SK-MEL-5 (cell line): Measurements from ENCODE around the gene ZNF512B. TPM values are rescaled to one million over a fixed set of nuclear protein-coding genes. Genes with fewer than 3 reads are reported as not detected.
A peak's percentile ranks its signal among the peaks of the same experiment; 100 is the strongest.
"Not testable (repeated sequence)": the region's sequence is repeated elsewhere in the genome, so short reads cannot be mapped to it uniquely, and the experiment has no call there.

Experiments
- DNase-seq: peaks from one replicate; pipeline ENCODE4 v3.0.0-alpha.2; 2016; ENCODE audit warnings: low read depth, low spot score
- in situ Hi-C: cut with HindIII; loops from 2 replicates; pipeline ENCODE4 v1.10.0; 2016; ENCODE audit warnings: low sequenced_read_pairs, high pct_unique_total_duplicates, low pct_unique_long_range_greater_than_20kb
- total RNA-seq: library from RNA; depleted of rRNA; stranded (reverse); fragments of >200 nt; shearing (Covaris generic); gene quantifications from 2 replicates; pipeline ENCODE4 v1.2.3, GENCODE V29; 2014

ZNF512B gene
- total RNA-seq, 1 experiment from 2014 or later, result 8.9 TPM

DNA sequence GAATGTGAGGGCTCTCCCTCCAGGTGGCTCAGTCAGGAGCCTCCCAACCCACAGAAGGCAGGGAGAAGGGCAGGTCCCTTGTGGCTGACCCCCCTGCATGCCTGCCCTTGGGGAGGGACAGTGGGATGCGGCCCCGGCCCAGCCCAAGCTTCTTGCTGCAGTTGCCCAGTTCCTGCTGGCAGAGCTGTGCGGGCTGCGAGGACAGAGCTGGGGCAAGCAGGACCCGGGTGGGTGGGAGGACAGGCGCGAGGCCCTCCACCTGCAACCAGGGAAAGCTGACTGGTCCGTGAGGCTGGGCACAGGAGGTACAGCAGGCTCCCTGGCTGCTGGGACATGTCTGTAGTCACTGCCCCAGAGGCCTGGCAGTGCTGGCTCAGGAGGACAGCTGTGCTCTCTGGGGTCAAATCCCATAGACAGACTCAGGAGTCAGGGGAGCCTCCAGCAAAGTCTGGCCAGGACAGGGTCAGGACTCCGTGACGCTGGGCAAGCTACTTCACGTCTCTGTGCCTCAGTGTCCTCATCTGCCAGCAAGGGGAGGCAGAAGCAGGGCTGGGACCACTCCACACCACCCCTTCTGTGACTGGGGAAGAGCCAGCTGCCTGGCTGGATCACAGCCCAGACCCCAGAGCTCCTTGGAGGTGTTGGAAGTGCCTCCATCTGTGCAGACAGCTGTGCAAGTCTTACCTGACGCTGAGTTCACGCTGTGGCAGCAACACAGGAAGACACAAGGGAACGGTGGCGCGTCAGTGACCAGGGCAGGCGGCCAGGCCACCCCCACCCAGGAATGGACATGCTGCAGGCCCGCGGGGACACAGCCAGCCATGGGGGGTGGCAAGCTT is 26.5 kb downstream of the ZNF512B start:
- in situ Hi-C loops, result no loop called here
- no peak for DNase-seq

DNA sequence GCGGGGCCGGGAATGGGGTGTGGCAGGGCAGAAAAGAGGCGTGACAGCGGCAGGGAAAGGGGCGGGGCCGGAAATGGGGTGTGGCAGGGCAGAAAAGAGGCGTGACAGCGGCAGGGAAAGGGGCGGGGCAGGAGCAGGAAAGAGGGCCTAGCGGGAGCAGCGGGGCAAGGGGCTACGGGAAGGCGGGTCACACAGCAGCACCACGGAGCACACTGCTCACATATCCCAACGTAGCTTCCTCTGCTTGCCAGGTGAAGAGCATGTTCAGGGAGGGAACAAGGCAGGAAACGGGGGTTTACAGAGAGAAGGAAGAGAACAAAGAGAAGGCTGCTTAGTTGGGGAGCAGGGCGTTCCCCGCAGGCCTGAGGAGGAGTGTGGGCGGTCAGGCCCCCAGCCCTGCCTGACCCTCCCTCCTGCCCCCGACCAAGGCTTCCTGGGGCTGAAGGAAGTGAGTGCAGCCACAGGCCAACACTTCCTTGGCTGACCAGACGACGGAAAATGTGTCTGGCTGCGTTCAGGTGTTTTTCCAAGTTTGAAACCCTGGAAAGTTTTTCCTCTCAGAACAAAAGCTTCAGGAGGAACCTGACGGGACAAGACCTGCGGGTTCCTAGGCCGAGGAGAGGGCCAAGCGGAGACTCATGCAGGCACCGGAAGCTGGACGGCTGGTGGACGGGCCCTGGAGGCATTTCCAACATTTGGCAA is 27.3 kb downstream of the ZNF512B start:
- DNase-seq, result peak; percentile 29
- in situ Hi-C loops, result no loop called here

DNA sequence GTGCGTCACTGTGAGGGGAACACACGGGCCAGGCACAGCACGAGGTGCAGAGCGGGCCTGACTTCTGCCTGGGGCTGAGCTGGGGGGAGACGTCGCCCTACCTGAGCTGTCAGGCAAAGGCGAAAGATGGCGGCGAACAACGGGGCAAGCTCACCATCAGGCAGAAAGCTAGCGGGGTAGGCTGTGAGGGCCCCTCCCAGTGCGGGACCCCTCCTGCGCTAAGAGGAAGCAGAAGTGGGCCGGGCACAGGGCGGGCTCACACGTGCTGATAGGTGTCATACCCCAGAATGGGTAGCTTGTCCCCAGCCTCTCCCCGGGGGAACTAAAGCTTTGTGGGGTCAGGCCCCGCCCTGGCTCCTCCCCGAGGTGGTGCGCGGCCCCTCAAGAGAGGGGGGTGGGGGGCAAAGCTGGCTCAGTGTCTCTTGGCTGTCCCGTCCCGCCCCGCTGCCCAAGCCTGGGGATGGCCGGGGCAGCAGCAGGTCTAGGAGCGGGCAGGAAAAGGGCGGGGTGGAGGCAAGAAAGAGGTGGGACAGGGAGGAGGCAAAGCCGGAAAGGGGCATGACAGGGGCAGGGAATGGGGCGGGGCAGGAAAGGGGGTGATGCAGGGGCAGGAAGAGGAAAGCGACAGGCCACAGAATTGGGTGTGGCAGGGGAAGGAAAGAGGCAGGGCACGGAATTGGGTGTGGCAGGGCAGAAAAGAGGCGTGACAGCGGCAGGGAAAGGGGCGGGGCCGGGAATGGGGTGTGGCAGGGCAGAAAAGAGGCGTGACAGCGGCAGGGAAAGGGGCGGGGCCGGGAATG is 28.2 kb downstream of the ZNF512B start:
- in situ Hi-C loops, result no loop called here
- DNase-seq, result no peak

DNA sequence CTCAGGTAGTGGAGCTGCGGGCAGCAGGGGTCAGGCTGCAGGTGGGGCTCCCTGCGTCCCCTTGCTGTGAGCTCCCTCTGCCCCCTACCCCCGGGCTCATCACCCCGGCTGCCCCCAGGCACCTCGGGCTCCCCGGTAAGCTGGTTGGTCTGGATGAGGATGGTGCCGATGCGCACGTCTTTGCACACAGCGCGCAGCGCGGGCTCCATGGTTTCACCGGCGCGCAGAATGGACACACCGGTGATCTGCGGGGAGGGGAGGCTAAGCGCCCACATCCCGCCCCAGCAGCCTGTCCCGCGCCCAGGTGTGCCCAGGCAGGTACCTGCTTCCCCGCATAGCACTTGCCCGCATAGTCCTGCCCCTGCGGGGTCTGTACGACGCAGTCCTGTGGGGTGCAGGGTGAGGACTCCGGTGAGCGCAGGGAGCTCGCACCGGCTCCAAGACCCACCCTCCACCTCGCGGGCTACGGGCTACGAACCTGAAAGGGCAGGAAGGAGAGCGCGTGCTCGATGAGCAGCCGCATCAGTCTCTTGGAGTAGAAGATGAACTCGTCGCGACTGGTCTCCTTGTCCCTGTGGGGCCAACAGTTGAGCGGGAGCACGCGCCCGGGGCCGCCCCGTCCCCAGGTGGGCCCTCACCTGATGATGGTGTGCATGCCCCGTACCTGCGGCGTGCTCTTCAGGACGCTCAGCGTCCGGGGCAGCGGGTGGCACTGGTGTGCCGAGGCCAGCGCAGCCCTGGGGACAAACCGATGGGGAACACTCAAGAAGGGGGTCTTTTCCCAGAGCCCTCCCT is 29.1 kb downstream of the ZNF512B start:
- in situ Hi-C loops, result no loop called here
- no peak for DNase-seq

DNA sequence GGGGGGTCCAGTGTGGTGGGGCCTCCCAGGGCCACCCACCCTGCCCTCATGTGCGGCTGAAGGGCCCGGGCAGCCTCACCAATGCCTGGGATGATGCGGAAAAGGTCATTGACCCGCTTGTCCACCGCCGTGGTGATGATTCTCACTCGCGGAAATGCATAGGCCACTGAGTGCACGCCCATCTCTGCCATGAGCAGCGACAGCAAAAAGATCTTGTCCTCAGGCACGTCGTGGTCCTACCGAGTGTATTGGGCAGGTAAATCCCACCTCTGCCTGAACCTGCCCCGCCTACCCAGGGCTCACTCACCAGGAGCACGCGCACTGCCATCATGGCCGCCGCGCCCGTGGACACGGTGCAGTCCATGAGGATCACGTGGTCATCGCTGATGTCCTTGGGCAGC is 29.7 kb downstream of the ZNF512B start:
- in situ Hi-C loops, result no loop called here
- no peak for DNase-seq

DNA sequence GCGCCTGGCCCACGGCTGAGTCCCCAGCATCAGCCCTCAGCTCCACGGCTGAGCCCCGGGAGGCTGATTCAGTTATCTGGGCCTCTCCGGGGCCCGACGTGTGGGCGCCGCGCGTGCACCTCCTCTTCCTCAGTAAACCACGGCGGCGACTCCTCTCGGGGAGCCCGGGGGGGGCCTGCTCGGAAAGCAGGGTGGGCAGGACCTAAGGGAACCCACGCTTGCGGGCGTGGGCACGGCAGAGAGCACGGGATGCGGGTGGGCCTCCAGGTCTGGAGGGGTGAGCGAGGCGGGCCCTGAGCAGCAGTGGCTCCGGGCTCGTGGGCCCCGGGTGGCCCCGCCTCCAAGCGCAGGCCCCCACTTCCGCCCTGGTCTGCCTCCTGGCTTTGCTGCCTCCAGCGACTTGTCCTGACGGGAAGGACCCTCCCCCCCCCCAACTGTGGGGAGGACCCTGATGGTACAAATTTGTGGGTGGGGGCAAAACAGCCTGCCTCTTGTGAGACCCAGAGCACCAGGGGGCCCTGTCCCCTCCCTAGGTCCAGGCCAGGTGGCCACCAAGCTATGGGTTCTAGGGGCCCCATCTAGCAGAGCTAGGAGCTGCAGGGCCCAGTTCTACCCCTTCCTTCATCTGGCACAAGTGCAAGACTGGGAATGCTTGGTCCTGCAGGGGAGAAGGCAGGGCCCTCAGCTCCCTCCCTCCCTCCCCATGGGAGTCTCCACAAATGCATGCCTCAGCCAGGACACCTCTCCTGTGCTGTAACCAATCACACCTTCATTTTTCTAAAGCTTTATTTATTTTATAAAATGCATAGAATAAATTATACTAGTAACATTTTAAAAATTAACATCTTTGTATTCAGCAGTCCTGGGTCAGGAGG is 30.4 kb downstream of the ZNF512B start:
- in situ Hi-C loops, result no loop called here
- DNase-seq, result no peak

DNA sequence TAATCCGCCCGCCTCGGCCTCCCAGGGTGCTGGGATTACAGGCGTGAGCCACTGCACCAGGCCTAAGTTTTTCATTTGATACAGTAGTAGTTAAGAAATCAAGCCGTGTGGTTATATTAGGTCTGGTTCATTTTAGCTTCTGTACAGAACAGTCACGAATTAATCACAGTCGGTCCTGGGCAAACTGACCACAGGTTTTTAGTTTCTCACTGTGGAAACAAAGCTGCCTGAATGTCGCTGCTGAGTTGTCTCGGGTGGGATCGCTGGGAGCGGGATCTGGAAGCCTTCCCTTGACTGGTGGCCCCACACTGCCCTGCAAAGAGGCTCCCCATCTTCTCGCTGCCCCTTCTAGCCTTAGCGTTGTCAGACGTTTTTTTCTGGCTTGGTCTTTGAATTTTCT is 32.1 kb downstream of the ZNF512B start:
- no peak for DNase-seq
- in situ Hi-C loops, result no loop called here

DNA sequence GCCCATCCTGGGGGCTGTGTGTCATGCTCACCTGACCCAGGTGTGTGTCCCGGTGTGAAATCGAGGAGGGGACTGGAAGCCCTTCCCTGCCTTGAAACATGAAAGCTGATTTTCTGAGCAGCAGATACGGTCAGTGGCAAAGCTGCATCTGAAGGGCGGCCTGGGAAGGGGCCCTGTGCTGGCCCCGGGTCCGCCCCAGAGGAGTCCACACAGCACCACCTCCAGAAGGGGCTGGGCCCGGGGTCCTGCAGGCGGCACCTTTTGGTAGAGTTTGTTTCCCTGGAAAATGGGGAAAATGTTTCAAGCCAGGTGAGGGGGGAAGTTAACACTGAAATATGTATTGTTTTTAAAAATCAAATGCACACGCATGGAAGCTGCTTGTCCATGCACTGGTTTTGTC is 34.3 kb downstream of the ZNF512B start:
- DNase-seq, result no peak

DNA sequence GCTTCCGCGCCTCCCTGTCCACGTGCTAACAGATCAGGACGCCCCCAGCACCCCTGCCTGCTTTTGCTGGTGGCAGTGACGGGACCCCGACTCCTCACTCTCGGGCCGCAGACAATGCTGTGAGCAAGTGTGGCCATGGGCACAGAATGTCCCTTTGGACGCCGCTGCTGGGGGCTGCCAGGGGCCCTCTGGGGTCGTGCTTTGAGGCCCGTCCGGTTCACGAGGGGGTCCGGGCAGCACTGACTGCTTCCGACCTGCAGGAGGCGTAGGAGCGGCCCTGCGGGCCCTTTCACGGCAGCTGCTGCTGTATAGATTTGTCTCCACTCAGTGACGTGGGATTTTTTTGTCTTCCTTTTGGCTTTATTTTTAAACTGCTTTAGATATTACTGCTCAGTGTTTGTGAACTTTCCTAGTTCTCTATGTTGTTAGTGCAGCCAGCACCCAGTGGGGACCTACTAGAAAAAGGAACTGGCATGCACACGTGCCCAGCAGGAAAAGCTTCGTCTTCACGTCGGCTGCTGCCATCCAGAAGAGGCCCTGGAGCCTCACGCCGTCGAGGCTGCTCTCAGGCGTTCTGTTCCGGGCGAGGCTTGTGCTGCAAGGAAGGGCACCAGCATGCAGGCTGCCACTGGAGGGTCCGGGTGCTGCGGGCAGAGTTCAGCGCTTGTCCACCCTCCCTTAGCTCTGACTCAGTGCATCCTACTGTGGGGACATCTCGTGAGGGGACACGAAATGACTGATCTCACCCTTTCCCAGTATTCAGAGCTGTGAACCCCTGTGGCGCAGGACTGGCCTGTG is 35.3 kb downstream of the ZNF512B start:
- in situ Hi-C loops, result no loop called here
- DNase-seq, result no peak

More for the DNA sequence above, 34.3 kb downstream of the ZNF512B start:
- in situ Hi-C loops, result no loop called here

DNA sequence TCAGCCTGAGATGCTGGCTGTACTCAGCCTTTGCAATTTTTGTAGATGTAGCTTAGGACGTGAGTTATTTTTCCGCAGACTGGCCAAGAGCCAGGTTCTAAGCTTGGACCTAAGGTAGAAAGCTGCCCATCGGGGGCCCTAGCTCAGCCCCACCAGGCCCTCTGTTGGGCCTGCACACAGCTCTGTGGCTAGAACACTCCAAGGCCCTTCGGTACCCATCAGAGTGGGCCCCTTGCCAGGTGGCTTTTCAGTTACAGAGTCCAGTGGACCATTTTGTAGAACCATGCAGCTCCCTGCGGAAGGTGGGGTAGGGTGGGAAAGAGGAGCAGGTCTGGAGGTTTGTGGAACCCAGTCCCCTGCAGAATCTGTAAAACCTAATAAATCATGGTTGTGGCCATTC is 36.1 kb downstream of the ZNF512B start:
- no peak for DNase-seq
- in situ Hi-C loops, result no loop called here

DNA sequence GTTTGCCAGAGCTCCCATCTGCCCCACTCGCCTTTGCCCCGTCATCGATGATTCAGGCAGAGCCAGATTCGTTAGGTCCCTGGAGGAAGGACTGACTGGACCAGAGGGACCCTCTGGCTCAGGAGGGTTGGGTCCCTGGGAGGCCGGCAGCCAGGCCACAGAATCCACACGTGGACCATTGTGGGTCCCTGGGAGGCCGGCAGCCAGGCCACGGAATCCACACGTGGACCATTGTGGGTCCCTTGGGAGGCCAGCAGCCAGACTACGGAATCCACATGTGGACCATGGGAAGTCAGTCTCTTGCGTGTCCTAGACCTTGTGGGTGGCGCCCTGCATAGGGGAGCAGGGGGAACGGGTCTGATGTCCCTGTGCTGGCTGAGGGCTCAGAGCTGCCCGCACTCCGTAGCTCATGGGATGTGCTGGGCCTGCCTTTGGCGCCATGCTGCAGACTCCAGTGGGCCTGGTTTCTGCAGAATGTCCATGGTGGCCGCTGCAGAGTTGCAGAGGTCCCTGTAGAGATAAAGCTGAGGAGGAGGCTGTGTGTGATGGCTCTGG is 37.0 kb downstream of the ZNF512B start:
- in situ Hi-C loops, result no loop called here
- DNase-seq, result no peak

DNA sequence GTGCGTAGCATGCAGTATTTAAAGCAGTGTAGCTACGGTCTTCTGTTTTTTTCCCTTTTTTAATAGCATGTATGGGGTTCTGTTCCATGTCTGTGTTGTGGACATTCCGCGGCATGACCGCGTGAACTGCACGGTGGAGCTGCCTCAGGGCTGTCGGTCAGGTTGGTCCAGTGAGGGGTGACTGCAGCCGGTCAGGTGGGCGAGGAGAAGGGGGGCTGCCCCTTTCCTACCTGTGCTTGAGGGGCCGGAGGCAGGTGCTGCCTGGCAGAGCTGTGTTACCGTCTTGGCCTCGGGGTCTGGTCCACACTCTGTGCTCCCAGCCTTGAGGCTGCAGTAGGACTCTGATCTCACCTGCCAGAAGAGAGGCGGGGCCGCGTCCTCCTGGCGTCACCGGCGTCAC is 38.0 kb downstream of the ZNF512B start:
- no peak for DNase-seq
- in situ Hi-C loops, result no loop called here

DNA sequence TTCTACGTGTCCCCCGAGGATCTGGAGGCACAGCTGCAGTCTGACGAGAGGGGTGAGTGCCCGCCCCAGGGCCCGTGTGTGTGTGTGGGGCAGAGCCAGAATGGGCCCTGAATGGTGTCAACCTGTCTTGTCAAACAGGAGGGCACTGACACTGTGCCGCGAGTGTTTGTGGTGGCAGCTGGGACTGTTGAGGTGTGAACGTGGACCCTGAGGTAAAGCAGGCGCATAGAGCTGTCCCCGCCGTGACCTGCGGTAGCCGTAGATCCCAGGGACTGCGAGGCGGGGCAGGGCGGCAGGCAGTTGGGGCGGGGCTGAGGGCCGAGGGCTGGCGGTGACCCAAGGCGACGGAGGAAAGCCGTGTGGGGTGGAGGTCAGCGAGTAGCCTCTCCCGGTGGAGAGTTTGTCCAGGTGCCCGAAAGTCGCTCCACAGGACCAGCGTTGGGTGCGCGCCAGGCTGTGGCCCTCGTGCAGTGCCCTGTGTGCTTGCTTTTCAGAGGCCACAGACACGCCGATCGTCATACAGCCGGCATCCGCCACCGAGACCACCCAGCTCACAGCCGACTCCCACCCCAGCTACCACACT is 38.7 kb downstream of the ZNF512B start:
- DNase-seq, result no peak
- in situ Hi-C loops, result no loop called here

DNA sequence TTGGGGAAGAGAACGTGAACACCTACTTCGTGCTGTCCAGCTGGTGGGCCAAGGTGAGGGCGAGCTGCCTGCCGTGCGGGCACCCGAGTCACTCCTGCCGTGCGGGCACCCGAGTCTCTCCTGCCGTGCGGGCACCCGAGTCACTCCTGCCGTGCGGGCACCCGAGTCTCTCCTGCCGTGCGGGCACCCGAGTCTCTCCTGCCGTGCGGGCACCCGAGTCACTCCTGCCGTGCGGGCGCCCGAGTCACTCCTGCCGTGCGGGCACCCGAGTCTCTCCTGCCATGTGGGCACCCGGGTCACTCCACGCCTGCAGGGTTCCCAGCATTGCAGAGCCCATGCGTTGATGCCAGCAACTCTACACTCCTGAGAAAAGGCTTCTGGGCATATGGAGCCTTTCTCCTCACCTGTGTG is 40.3 kb downstream of the ZNF512B start:
- DNase-seq, in situ Hi-C loops: not testable (repeated sequence)

DNA sequence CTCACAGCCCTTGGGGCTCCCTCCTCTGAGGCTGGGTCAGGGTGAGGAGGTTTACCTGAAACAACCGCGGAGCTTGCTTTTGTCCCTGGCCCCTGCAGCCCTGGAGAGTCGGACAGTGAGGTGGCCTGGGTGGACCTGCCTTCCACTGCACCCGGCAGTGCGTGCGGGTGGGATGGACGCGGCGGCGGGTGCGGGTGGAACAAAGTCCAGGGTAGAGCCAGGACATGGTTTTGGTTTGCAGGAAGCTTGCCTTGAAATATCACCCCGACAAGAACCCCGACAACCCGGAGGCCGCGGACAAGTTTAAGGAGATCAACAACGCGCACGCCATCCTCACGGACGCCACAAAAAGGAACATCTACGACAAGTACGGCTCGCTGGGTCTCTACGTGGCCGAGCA is 40.7 kb downstream of the ZNF512B start:
- no peak for DNase-seq
- in situ Hi-C loops, result no loop called here
